GM21723 (cell line): Measurements from ENCODE around the gene BCAP29.
A peak's percentile ranks its signal among the peaks of the same experiment; 100 is the strongest.

Experiments used
- ATAC-seq: cut with Tn5 transposase; IDR thresholded peaks from one replicate; pipeline ENCODE4 v1.9.1; 2021; ENCODE audit warnings: mild to moderate bottlenecking, moderate library complexity; ENCODE audit not compliant: unreplicated experiment

BCAP29 gene

GRCh38 chr7:107661081-107661864 is 81.2 kb downstream of the BCAP29 start:
- peak; percentile 62 for ATAC-seq

- peak; percentile 9 for ATAC-seq
Measured at GRCh38 chr7:107661865-107662379, 81.9 kb downstream of the BCAP29 start.

- ATAC-seq, result no peak
Measured at GRCh38 chr7:107663196-107663595, 83.2 kb downstream of the BCAP29 start.

- no peak for ATAC-seq
Measured at GRCh38 chr7:107666790-107667189, 86.7 kb downstream of the BCAP29 start.

GRCh38 chr7:107667341-107667740 is 87.3 kb downstream of the BCAP29 start:
- no peak for ATAC-seq

GRCh38 chr7:107668296-107668695 is 88.2 kb downstream of the BCAP29 start:
- no peak for ATAC-seq
